MM.1S (cell line): ENCODE measurements around the gene ALG6.

Experiments
- CTCF ChIP-seq: fragments of 300-600 bp; sonication (generic); IDR thresholded peaks from 2 replicates; pipeline ENCODE4 v1.5.1; 2016; ENCODE audit warnings: antibody characterized with exemption, low read length, mixed read lengths
- EZH2 ChIP-seq: fragments of 300-600 bp; sonication (generic); optimal IDR thresholded peaks from 2 replicates; pipeline ENCODE3; 2017; ENCODE audit warnings: low read depth, mild to moderate bottlenecking, antibody characterized with exemption, low read length, mixed read lengths
- EZH2phosphoT487 ChIP-seq: fragments of 300-600 bp; sonication (generic); IDR thresholded peaks from 2 replicates; pipeline ENCODE4 v1.6.1; 2018; ENCODE audit warnings: antibody characterized with exemption, low read length

DNA sequence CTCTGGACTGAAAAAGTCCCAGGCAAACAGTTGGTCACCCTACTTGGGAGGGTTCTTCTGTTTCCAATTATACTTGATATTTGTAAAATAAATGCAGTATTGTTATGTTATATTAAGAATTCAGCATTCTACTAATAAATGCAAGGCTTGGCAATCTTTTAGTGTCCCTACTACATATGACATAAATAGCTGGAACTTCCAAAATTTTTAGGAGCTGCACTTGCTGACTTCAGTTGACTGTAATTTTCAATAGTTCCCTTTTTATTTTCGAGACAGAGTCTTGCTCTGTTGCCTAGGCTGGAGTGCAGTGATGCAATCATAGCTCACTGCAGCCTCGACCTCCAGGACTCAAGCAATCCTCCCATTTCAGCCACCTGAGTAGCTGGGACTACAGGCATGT is 25.0 kb upstream of the ALG6 start:
- TF ChIP-seq CTCF (no peak), EZH2 (no peak), EZH2phosphoT487 (no peak)
